Lung (tissue), 12 donors: ENCODE data around the gene CENPP. TPM values are rescaled to one million over a fixed set of nuclear protein-coding genes. Genes with fewer than 3 reads are reported as not detected.

Experiments used
- ATAC-seq: fragments of 200-7000 bp; cut with Tn5 transposase; one replicate; pipeline ENCODE4 v1.9.1; 2020; ENCODE audit warnings: moderate number of reproducible peaks; ENCODE audit not compliant: insufficient read depth, low FRiP score
- DNase-seq, 3 donors: peaks; one replicate each; pipeline ENCODE4 v3.0.0-alpha.2; 2013 to 2017
- H3K27ac ChIP-seq, 2 donors: one replicate each; pipeline ENCODE4 v1.5.1; 2013; ENCODE audit warnings: mild to moderate bottlenecking in 2 of 2, moderate library complexity in 2 of 2, control low read depth in 1 of 2, inconsistent platforms in 1 of 2, low read depth in 1 of 2, low read length in 1 of 2
- H3K27me3 ChIP-seq, 3 donors: one replicate each; pipeline ENCODE4 v1.5.1; 2013; ENCODE audit warnings: low read length in 2 of 3; ENCODE audit not compliant: control insufficient read depth in 3 of 3, insufficient read depth in 3 of 3
- H3K36me3 ChIP-seq, 4 donors: one replicate each; pipeline ENCODE4 v1.5.1; 2013; ENCODE audit warnings: low read length in 4 of 4, mild to moderate bottlenecking in 1 of 4, moderate library complexity in 1 of 4; ENCODE audit not compliant: control insufficient read depth in 4 of 4, insufficient read depth in 4 of 4
- H3K4me1 ChIP-seq, 5 donors: one replicate each; pipeline ENCODE4 v1.5.1; 2013; ENCODE audit warnings: low read length in 5 of 5, mild to moderate bottlenecking in 2 of 5, moderate library complexity in 1 of 5; ENCODE audit not compliant: control insufficient read depth in 5 of 5, insufficient read depth in 5 of 5
- H3K4me3 ChIP-seq: one replicate; pipeline ENCODE4 v1.5.1; 2013; ENCODE audit warnings: mild to moderate bottlenecking, control low read depth, moderate library complexity
- H3K9ac ChIP-seq, 2 donors: one replicate each; pipeline ENCODE4 v1.5.1; 2013; ENCODE audit warnings: low read length in 2 of 2, control low read depth in 1 of 2; ENCODE audit not compliant: insufficient read depth in 1 of 2
- H3K9me3 ChIP-seq, 4 donors: one replicate each; pipeline ENCODE4 v1.5.1; 2013; ENCODE audit warnings: low read length in 3 of 4, mild to moderate bottlenecking in 1 of 4, moderate library complexity in 1 of 4; ENCODE audit not compliant: control insufficient read depth in 4 of 4, insufficient read depth in 3 of 4
- CTCF ChIP-seq: IDR thresholded peaks from 2 replicates; pipeline ENCODE4 v1.5.1; 2012; ENCODE audit warnings: mild to moderate bottlenecking; ENCODE audit errors: control extremely low read depth, extremely low read depth
- WGBS, 2 donors: extraction: QIAGEN DNeasy Blood & Tissue Kit; methylation state at CpG; one replicate each; pipeline ENCODE4 v1.1.7; 2013; 5-methylcytosine and 5-hydroxymethylcytosine counted together
- polyA plus RNA-seq, 2 donors: library from polyadenylated mRNA; stranded (reverse); fragments of 200-250 nt; gene quantifications; one replicate each; pipeline ENCODE4 v1.2.1, GENCODE V29; 2013
- total RNA-seq, 2 donors: library from RNA; depleted of rRNA in 1 of 2; stranded (reverse); fragments of >200 nt in 1 of 2; gene quantifications; one replicate each; pipeline ENCODE4 v1.2.1, GENCODE V29; 2014 to 2021
- donor health status: control.
- donor health status: control.
- donor health status: Bipolar disorder and iron deficiency.
- donor health status: healthy.
- donor health status: DM: yes; HTN: yes; CAD: no.

The CENPP gene
- total and polyA plus RNA-seq, 4 donors: 1.2 to 11.8 (median 2.9) TPM

- 70 to 79% methylated on average over 5 of the region's 5 CpGs for WGBS, 2 donors
- Histone ChIP-seq H3K36me3 (peaks cover 0 to 9% (median 2%) of the 10 kb centered on the region in 4 donors), H3K9ac (peak overlapping the region; percentile 26 to 96), H3K9me3 (no peaks in the 10 kb centered on the region), H3K27me3 (no peaks in the 10 kb centered on the region), H3K4me3 (no peak overlapping the region), H3K27ac (no peak overlapping the region), H3K4me1 (peaks cover 0 to 37% (median 0%) of the 10 kb centered on the region in 5 donors)
- TF ChIP-seq CTCF: no peak
- no peak for ATAC-seq
- peak in 2 of 3 donors; percentile 67 to 73 for DNase-seq
These were observed 77.3 kb downstream of the CENPP start for GRCh38 chr9:92402826-92403745.

- H3K4me3 ChIP-seq: no peak within 1 kb of the TSS
- 81% methylated on average over 5 of the region's 5 CpGs for WGBS, 2 donors
- H3K9ac ChIP-seq: peak within 1 kb of the TSS in 1 of 2 donors; percentile 96
- peaks cover 0 to 42% (median 4%) of the 10 kb centered on the region in 5 donors for H3K4me1 ChIP-seq
- no peaks in the 10 kb centered on the region for H3K27me3 ChIP-seq
- no peak for TF ChIP-seq CTCF
- peak; percentile 51 to 95 (median 93) for DNase-seq
- ATAC-seq: no peak
- no peak within 1 kb of the TSS for H3K27ac ChIP-seq
- H3K36me3 ChIP-seq: peaks cover 0 to 3% (median 0%) of the 10 kb centered on the region in 4 donors
- no peaks in the 10 kb centered on the region for H3K9me3 ChIP-seq
These were observed 78.5 kb downstream of the CENPP start, which contains the start of gene OGN for GRCh38 chr9:92404042-92404836. TSS of gene OGN (minus strand) at chr9:92404578. CDS start at chr9:92403407, 1,171 bp downstream.

- no peaks in the 10 kb centered on the region for H3K36me3 ChIP-seq
- ATAC-seq (no peak), DNase-seq (peak in 1 of 3 donors; percentile 32)
- H3K27me3 ChIP-seq: no peaks in the 10 kb centered on the region
- peak overlapping the region in 1 of 2 donors; percentile 68 for H3K9ac ChIP-seq
- no peak for TF ChIP-seq CTCF
- WGBS, 2 donors: 81 to 83% methylated on average over 4 of the region's 4 CpGs
- peaks cover 0 to 50% (median 4%) of the 10 kb centered on the region in 5 donors for H3K4me1 ChIP-seq
- H3K27ac ChIP-seq: no peak overlapping the region
- no peak overlapping the region for H3K4me3 ChIP-seq
- H3K9me3 ChIP-seq: no peaks in the 10 kb centered on the region
These were observed 80.1 kb downstream of the CENPP start for GRCh38 chr9:92405818-92406217.
